ENCODE measurements around the gene CGB7.
"Not testable (repeated sequence)": the region's sequence is repeated elsewhere in the genome, so short reads cannot be mapped to it uniquely, and the experiment has no call there.

The CGB7 gene

GRCh38 chr19:49019242-49019932 lies 38.2 kb downstream of the CGB7 start:
- TF ChIP-seq CTCF (IDR thresholded peaks at IDR 0.05; ENCODE audit: low read length, missing control alignments): peak; percentile 6
- peak overlapping the region; percentile 45 for H3K4me3 ChIP-seq (replicated peaks; ENCODE audit: low read depth, low read length)
- no peak for DNase-seq (ENCODE audit: low read depth)

GRCh38 chr19:49018388-49019241 lies 38.9 kb downstream of the CGB7 start:
- peak overlapping the region; percentile 45 for H3K4me3 ChIP-seq (replicated peaks; ENCODE audit: low read depth, low read length)
- not testable (repeated sequence) for DNase-seq (ENCODE audit: low read depth)

GRCh38 chr19:49017666-49018351 lies 39.7 kb downstream of the CGB7 start:
- H3K4me3 ChIP-seq (replicated peaks; ENCODE audit: low read depth, low read length): peak overlapping the region; percentile 44
- peak; percentile 49 for DNase-seq (ENCODE audit: low read depth)
- peak; percentile 48 for TF ChIP-seq CTCF (IDR thresholded peaks at IDR 0.05; ENCODE audit: low read length, missing control alignments)

- no peak for TF ChIP-seq CTCF (IDR thresholded peaks at IDR 0.05; ENCODE audit: low read length, missing control alignments)
- no peak for DNase-seq (ENCODE audit: low read depth)
- H3K4me3 ChIP-seq (replicated peaks; ENCODE audit: low read depth, low read length): peak within 1 kb of the TSS; percentile 44
These were observed 40.4 kb downstream of the CGB7 start, which contains the start of gene LHB for GRCh38 chr19:49017041-49017665. TSS of gene LHB (minus strand) at chr19:49017091. CDS start at chr19:49017081, 10 bp downstream.

GRCh38 chr19:49016067-49016839 lies 41.3 kb downstream of the CGB7 start:
- no peak overlapping the region for H3K4me3 ChIP-seq (replicated peaks; ENCODE audit: low read depth, low read length)
- no peak for TF ChIP-seq CTCF (IDR thresholded peaks at IDR 0.05; ENCODE audit: low read length, missing control alignments)
- no peak for DNase-seq (ENCODE audit: low read depth)

- H3K4me3 ChIP-seq (replicated peaks; ENCODE audit: low read depth, low read length): no peak overlapping the region
- DNase-seq (ENCODE audit: low read depth): no peak
- no peak for TF ChIP-seq CTCF (IDR thresholded peaks at IDR 0.05; ENCODE audit: low read length, missing control alignments)
These were observed 42.7 kb downstream of the CGB7 start for GRCh38 chr19:49014870-49015255.
